NCI-H128 (cell line): ENCODE measurements around the gene CHAF1B.

Source experiments
- DNase-seq: peaks from one replicate; lab custom pipeline; 2025; ENCODE audit not compliant: unreplicated experiment; lab: John Stamatoyannopoulos, UW

CHAF1B gene

GRCh38 chr21:36461277-36461917, 76.2 kb downstream of the CHAF1B start:
- DNase-seq, result no peak

- DNase-seq, result no peak
Measured at GRCh38 chr21:36461918-36462486, 76.8 kb downstream of the CHAF1B start.

GRCh38 chr21:36463204-36463603, 78.0 kb downstream of the CHAF1B start:
- DNase-seq, result no peak

GRCh38 chr21:36463991-36464390, 78.8 kb downstream of the CHAF1B start:
- DNase-seq, result no peak

GRCh38 chr21:36464590-36464989, 79.4 kb downstream of the CHAF1B start:
- DNase-seq, result no peak

GRCh38 chr21:36465478-36465877, 80.3 kb downstream of the CHAF1B start:
- DNase-seq, result no peak

- DNase-seq, result no peak
Measured at GRCh38 chr21:36466061-36466511, 80.9 kb downstream of the CHAF1B start.
